ENCODE measurements around the gene GNAT2. TPM values are rescaled to one million over a fixed set of nuclear protein-coding genes. Genes with fewer than 3 reads are reported as not detected.

GNAT2 gene
- total RNA-seq, 1 experiment from 2014 or later = 0.46 TPM

GRCh38 chr1:109627692-109628399, 8.4 kb upstream of the GNAT2 start:
- no peak for DNase-seq (ENCODE audit: low spot score)

GRCh38 chr1:109626682-109627408, 7.4 kb upstream of the GNAT2 start:
- DNase-seq (ENCODE audit: low spot score) = no peak

- no peak for DNase-seq (ENCODE audit: low spot score)
Measured at GRCh38 chr1:109625601-109626560, 6.5 kb upstream of the GNAT2 start.

- DNase-seq (ENCODE audit: low spot score) = no peak
Measured at GRCh38 chr1:109625176-109625575, 5.8 kb upstream of the GNAT2 start.

GRCh38 chr1:109624201-109625010, 5.0 kb upstream of the GNAT2 start:
- DNase-seq (ENCODE audit: low spot score) = no peak

GRCh38 chr1:109623601-109624161, 4.3 kb upstream of the GNAT2 start:
- DNase-seq (ENCODE audit: low spot score) = no peak

GRCh38 chr1:109622895-109623294, 3.5 kb upstream of the GNAT2 start:
- DNase-seq (ENCODE audit: low spot score) = no peak

GRCh38 chr1:109622137-109622892, 2.9 kb upstream of the GNAT2 start:
- no peak for DNase-seq (ENCODE audit: low spot score)

GRCh38 chr1:109621379-109622136, 2.1 kb upstream of the GNAT2 start:
- DNase-seq (ENCODE audit: low spot score) = no peak

GRCh38 chr1:109620841-109621286, 1.4 kb upstream of the GNAT2 start:
- peak; percentile 95 for DNase-seq (ENCODE audit: low spot score)

- DNase-seq (ENCODE audit: low spot score) = peak; percentile 21
Measured at GRCh38 chr1:109620401-109620791, 980 bp upstream of the GNAT2 start.

- DNase-seq (ENCODE audit: low spot score) = no peak
Measured at GRCh38 chr1:109618661-109619575, 498 bp downstream of the GNAT2 start.

GRCh38 chr1:109617291-109617801, 2.1 kb downstream of the GNAT2 start:
- DNase-seq (ENCODE audit: low spot score) = peak; percentile 79

- no peak for DNase-seq (ENCODE audit: low spot score)
Measured at GRCh38 chr1:109616391-109616790, 3.0 kb downstream of the GNAT2 start.

- DNase-seq (ENCODE audit: low spot score) = no peak
Measured at GRCh38 chr1:109615879-109616278, 3.5 kb downstream of the GNAT2 start.

- DNase-seq (ENCODE audit: low spot score) = no peak
Measured at GRCh38 chr1:109613361-109614147, 5.9 kb downstream of the GNAT2 start.

GRCh38 chr1:109611308-109611990, 8.0 kb downstream of the GNAT2 start:
- DNase-seq (ENCODE audit: low spot score) = no peak

Measured in H4 (cell line).